Liver (tissue), 3 donors: ENCODE data around the gene PLCB2.

Source experiments
- EGR1 ChIP-seq, 2 donors: IDR thresholded peaks; 2 replicates each; pipeline ENCODE4 v1.6.1; 2016 to 2018; ENCODE audit warnings: antibody characterized with exemption in 2 of 2, low read depth in 2 of 2
- RAD21 ChIP-seq, 2 donors: IDR thresholded peaks; 2 replicates each; pipeline ENCODE4 v1.6.1; 2016; ENCODE audit warnings: antibody characterized with exemption in 2 of 2, mild to moderate bottlenecking in 2 of 2
- YY1 ChIP-seq: IDR thresholded peaks from 2 replicates; pipeline ENCODE4 v1.6.1; 2016; ENCODE audit warnings: antibody characterized with exemption, mild to moderate bottlenecking
- TF ChIP-seq, protein P1 (sequence below): fragments of 150-350 bp; IDR thresholded peaks from 2 replicates; pipeline ENCODE4 v1.5.1; 2017; ENCODE audit warnings: improper control_type of control experiment, low read depth, low read length; ENCODE audit not compliant: missing input control
- TF ChIP-seq, protein P2 (sequence below): IDR thresholded peaks from 2 replicates; pipeline ENCODE4 v1.6.1; 2016; ENCODE audit warnings: antibody characterized with exemption
- donor health status: healthy.
- donor health status: healthy.

DNA sequence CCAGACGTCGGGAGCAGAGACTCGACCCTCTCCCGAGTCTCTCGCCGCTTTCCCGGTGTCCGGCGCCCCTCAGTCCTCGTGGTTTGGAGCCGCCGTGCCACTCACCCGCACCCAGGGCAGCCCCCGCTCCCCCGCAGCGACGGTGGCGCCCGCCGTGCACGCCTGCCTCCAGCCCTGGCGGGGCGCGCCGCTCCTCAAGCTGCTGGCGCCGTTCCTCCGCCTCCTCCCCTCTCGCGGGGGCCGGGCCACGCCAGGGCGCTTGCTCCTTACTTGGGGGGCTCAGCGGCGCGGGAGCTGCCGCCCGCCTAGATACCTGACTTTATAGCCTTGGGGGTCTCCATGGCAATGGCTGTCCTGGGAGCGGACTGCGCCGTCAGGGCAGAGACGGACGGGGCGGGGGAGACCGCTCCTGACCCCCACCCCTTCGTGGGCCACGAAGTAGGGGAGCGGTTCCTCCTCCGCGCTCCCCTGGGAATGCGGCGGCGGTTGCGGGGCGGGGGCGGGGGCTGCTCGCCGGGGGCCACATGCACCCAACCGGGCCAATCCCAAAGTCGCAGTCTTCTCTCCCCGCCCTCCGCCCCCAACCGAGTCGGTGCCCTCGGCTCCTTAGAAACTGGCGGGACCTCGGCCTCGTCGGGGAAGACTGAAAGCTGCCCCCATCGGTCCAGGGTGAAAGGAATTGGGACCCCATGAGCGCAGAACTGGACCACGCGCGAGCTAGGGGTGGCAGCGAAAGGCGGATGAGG is 24.7 kb downstream of the PLCB2 start, which contains the start of gene ANKRD63:
- TF ChIP-seq, protein P1, sequence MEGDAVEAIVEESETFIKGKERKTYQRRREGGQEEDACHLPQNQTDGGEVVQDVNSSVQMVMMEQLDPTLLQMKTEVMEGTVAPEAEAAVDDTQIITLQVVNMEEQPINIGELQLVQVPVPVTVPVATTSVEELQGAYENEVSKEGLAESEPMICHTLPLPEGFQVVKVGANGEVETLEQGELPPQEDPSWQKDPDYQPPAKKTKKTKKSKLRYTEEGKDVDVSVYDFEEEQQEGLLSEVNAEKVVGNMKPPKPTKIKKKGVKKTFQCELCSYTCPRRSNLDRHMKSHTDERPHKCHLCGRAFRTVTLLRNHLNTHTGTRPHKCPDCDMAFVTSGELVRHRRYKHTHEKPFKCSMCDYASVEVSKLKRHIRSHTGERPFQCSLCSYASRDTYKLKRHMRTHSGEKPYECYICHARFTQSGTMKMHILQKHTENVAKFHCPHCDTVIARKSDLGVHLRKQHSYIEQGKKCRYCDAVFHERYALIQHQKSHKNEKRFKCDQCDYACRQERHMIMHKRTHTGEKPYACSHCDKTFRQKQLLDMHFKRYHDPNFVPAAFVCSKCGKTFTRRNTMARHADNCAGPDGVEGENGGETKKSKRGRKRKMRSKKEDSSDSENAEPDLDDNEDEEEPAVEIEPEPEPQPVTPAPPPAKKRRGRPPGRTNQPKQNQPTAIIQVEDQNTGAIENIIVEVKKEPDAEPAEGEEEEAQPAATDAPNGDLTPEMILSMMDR: no peak
- TF ChIP-seq, protein P2, sequence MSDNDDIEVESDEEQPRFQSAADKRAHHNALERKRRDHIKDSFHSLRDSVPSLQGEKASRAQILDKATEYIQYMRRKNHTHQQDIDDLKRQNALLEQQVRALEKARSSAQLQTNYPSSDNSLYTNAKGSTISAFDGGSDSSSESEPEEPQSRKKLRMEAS: no peak
- TF ChIP-seq YY1 (no peak), RAD21 (IDR thresholded peaks at IDR 0.05) (no peak), EGR1 (IDR thresholded peaks at IDR 0.05; ENCODE audit: low read depth in 2 of 2) (no peak)
